ENCODE measurements around the gene TOP1.
A peak's percentile ranks its signal among the peaks of the same experiment; 100 is the strongest.

TOP1 gene

GRCh38 chr20:41133709-41134361, 105.2 kb downstream of the TOP1 start:
- DNase-seq = no peak

GRCh38 chr20:41134362-41135186, 106.0 kb downstream of the TOP1 start:
- no peak for DNase-seq

GRCh38 chr20:41135187-41135887, 106.7 kb downstream of the TOP1 start:
- DNase-seq = peak; percentile 56

GRCh38 chr20:41135888-41136679, 107.5 kb downstream of the TOP1 start:
- no peak for DNase-seq

- DNase-seq = peak; percentile 77
Observed at GRCh38 chr20:41136680-41137613, 108.3 kb downstream of the TOP1 start, which contains the start of gene PLCG1. PLCG1 (plus strand) TSS chr20:41137543; CDS start chr20:41137642, 99 bp downstream.

- peak; percentile 63 for DNase-seq
Observed at GRCh38 chr20:41137614-41138474, 109.2 kb downstream of the TOP1 start.

- peak; percentile 18 for DNase-seq
Observed at GRCh38 chr20:41138475-41139226, 110.0 kb downstream of the TOP1 start.

- DNase-seq = no peak
Observed at GRCh38 chr20:41139227-41140093, 110.8 kb downstream of the TOP1 start.

- no peak for DNase-seq
Observed at GRCh38 chr20:41140226-41141133, 111.9 kb downstream of the TOP1 start.

- DNase-seq = no peak
Observed at GRCh38 chr20:41141153-41141815, 112.7 kb downstream of the TOP1 start.

GRCh38 chr20:41142245-41142644, 113.6 kb downstream of the TOP1 start:
- DNase-seq = no peak

- no peak for DNase-seq
Observed at GRCh38 chr20:41142919-41143318, 114.3 kb downstream of the TOP1 start.

- no peak for DNase-seq
Observed at GRCh38 chr20:41143354-41143753, 114.7 kb downstream of the TOP1 start.

GRCh38 chr20:41145317-41145716, 116.7 kb downstream of the TOP1 start:
- DNase-seq = no peak

GRCh38 chr20:41145821-41146620, 117.4 kb downstream of the TOP1 start:
- no peak for DNase-seq

GRCh38 chr20:41147767-41148191, 119.2 kb downstream of the TOP1 start:
- DNase-seq = no peak

Measured in effector CD8-positive, alpha-beta T cell (primary cell).